A673 (cell line): ENCODE results near the gene ZFYVE28. TPM values are rescaled to one million over a fixed set of nuclear protein-coding genes. Genes with fewer than 3 reads are reported as not detected.

ENCODE experiments used
- BruUV-seq: library from RNA; stranded (reverse); fragments of 400-500 nt; replicated peaks from 2 replicates; lab custom pipeline; 2021; lab: Mats Ljungman, UMichigan
- CTCF ChIA-PET: fragments of 300-600 bp; sonication (Branson Sonifier 250); formaldehyde crosslinking; loops from one replicate; lab custom pipeline; 2022; ENCODE audit warnings: antibody characterized with exemption; lab: Charles Lee
- POLR2A ChIA-PET: fragments of 300-600 bp; sonication (Branson Sonifier 250); formaldehyde crosslinking; loops from one replicate; lab custom pipeline; 2022; ENCODE audit warnings: antibody characterized with exemption; ENCODE audit not compliant: low non-redundant PET; lab: Charles Lee
- DNase-seq: peaks from one replicate; pipeline ENCODE4 v3.0.0-alpha.2; 2015; ENCODE audit warnings: low spot score
- H3K27ac ChIP-seq: fragments of 200-600 bp; sonication (generic); 2 replicates; pipeline ENCODE4 v1.5.1; 2016; ENCODE audit warnings: mixed run types, low read depth, mild to moderate bottlenecking, mixed read lengths, antibody characterized with exemption, low read length; ENCODE audit not compliant: poor library complexity, severe bottlenecking
- H3K27me3 ChIP-seq: fragments of 200-600 bp; sonication (generic); replicated peaks from 2 replicates; pipeline ENCODE4 v1.6.1; 2017; ENCODE audit warnings: mixed run types, low read depth, mild to moderate bottlenecking, mixed read lengths, antibody characterized with exemption, low read length; ENCODE audit not compliant: insufficient read depth, poor library complexity
- H3K36me3 ChIP-seq: fragments of 200-600 bp; sonication (generic); 2 replicates; pipeline ENCODE4 v1.6.1; 2016; ENCODE audit warnings: mixed run types, mild to moderate bottlenecking, mixed read lengths, antibody characterized with exemption, low read length; ENCODE audit not compliant: insufficient read depth, poor library complexity, severe bottlenecking
- H3K4me1 ChIP-seq: fragments of 200-600 bp; sonication (generic); 2 replicates; pipeline ENCODE4 v1.6.1; 2017; ENCODE audit warnings: mixed run types, mild to moderate bottlenecking, mixed read lengths, antibody characterized with exemption, low read length; ENCODE audit not compliant: insufficient read depth, poor library complexity, severe bottlenecking
- H3K4me3 ChIP-seq: fragments of 200-600 bp; sonication (generic); 2 replicates; pipeline ENCODE4 v1.5.1; 2016; ENCODE audit warnings: low read depth, mixed run types, mild to moderate bottlenecking, mixed read lengths, low read length; ENCODE audit not compliant: poor library complexity, severe bottlenecking
- H3K9me3 ChIP-seq: fragments of 200-600 bp; sonication (generic); 2 replicates; pipeline ENCODE4 v1.6.1; 2016; ENCODE audit warnings: mixed run types, low read depth, mild to moderate bottlenecking, mixed read lengths, antibody characterized with exemption, low read length; ENCODE audit not compliant: poor library complexity, severe bottlenecking
- CTCF ChIP-seq: fragments of 300-800, 200-600 bp; sonication (generic); conservative IDR thresholded peaks from 2 replicates; pipeline ENCODE4 v1.5.1; 2017; ENCODE audit warnings: low read depth, mild to moderate bottlenecking, antibody characterized with exemption, low read length, moderate library complexity, mixed read lengths
- EZH2 ChIP-seq: fragments of 200-600 bp; sonication (generic); IDR thresholded peaks from 2 replicates; pipeline ENCODE4 v1.6.1; 2017; ENCODE audit warnings: borderline replicate concordance, low read depth, mild to moderate bottlenecking, mixed read lengths, antibody characterized with exemption, low read length; ENCODE audit not compliant: poor library complexity, severe bottlenecking
- intact Hi-C: fragments of 100-400 bp; cut with micrococcal nuclease; formaldehyde crosslinking; loops from one replicate; pipeline ENCODE4 v1.10.0; 2022; ENCODE audit not compliant: unreplicated experiment
- total RNA-seq: library from RNA; stranded (reverse); gene quantifications from 2 replicates; pipeline ENCODE4 v1.2.3, GENCODE V29; 2021

Gene ZFYVE28
- total RNA-seq, 1 experiment from 2014 or later, result 8.6 TPM

- Histone ChIP-seq H3K4me3 (no peak overlapping the region), H3K27me3 (no peaks in the 10 kb centered on the region), H3K4me1 (peaks cover 10% of the 10 kb centered on the region), H3K36me3 (peaks cover 49% of the 10 kb centered on the region), H3K9me3 (no peaks in the 10 kb centered on the region), H3K27ac (no peak overlapping the region)
- POLR2A ChIA-PET, result no interaction called here
- no peak for TF ChIP-seq EZH2
- TF ChIP-seq CTCF, result no peak
- CTCF ChIA-PET, result no interaction called here
- no TSS peak for BruUV-seq
- no peak for DNase-seq
- intact Hi-C loops, result loop anchor here (10.0 kb wide), 1 partner anchor 288 kb away; no protein-coding TSS in a partner anchor
Measured at GRCh38 chr4:2236944-2237666, 181.3 kb downstream of the ZFYVE28 start.

- H3K9me3 ChIP-seq, result no peaks in the 10 kb centered on the region
- no peaks in the 10 kb centered on the region for H3K4me1 ChIP-seq
- H3K27ac ChIP-seq, result no peak overlapping the region
- DNase-seq, result no peak
- TF ChIP-seq EZH2 (no peak), CTCF (no peak)
- ChIA-PET POLR2A (no interaction called here), CTCF (no interaction called here)
- intact Hi-C loops, result loop anchor here (10.0 kb wide), 1 partner anchor 294 kb away; no protein-coding TSS in a partner anchor
- H3K36me3 ChIP-seq, result peaks cover 43% of the 10 kb centered on the region
- no TSS peak for BruUV-seq
- H3K27me3 ChIP-seq, result no peaks in the 10 kb centered on the region
- no peak overlapping the region for H3K4me3 ChIP-seq
Measured at GRCh38 chr4:2231082-2231481, 187.4 kb downstream of the ZFYVE28 start.

GRCh38 chr4:2226261-2226660 is 192.2 kb downstream of the ZFYVE28 start:
- Histone ChIP-seq H3K27me3 (no peaks in the 10 kb centered on the region), H3K9me3 (no peaks in the 10 kb centered on the region), H3K27ac (no peak overlapping the region), H3K4me1 (no peaks in the 10 kb centered on the region), H3K4me3 (no peak overlapping the region), H3K36me3 (peaks cover 14% of the 10 kb centered on the region)
- BruUV-seq, result no TSS peak
- CTCF ChIA-PET, result interaction anchor here (0.7 kb wide), 1 partner anchor 9 kb away, joined by 3 read pairs; no protein-coding TSS in a partner anchor
- TF ChIP-seq CTCF (no peak), EZH2 (no peak)
- intact Hi-C loops, result no loop called here
- no peak for DNase-seq
- POLR2A ChIA-PET, result no interaction called here
